AG09309 (cell line): ENCODE results near the gene PDE1C.

ENCODE experiments used
- DNase-seq: peaks from one replicate; pipeline ENCODE4 v3.0.0-alpha.2; 2010; ENCODE audit warnings: low read depth
- H3K4me3 ChIP-seq: 2 replicates; pipeline ENCODE4 v1.5.1; 2011; ENCODE audit warnings: mild to moderate bottlenecking, low read depth, low read length, moderate library complexity; ENCODE audit not compliant: control insufficient read depth
- TF ChIP-seq, protein P1 (sequence below): IDR thresholded peaks from 2 replicates; pipeline ENCODE4 v1.5.1; 2011; ENCODE audit warnings: mild to moderate bottlenecking, low read depth, low read length, inconsistent platforms; ENCODE audit not compliant: insufficient read depth, control insufficient read depth; ENCODE audit errors: missing control alignments

PDE1C gene

DNA sequence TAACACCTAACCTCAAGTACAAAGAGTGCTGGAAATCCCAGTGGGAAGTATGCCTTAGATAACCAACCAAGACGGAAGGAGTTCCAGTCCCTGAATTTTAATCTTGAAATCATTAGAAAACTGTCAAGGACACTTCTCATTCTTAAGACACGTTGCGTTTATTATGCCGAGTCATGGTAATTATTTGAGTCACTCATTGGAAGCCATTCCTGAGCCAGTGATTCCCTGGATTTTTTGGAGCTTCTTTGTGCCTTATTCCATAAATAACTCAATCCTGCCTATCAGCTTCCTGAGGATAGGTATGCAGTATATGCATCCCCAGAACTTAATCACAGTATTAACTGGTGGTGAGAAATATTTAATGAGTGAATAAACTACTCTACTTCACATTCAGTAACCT is 305.7 kb downstream of the PDE1C start:
- TF ChIP-seq, protein P1, sequence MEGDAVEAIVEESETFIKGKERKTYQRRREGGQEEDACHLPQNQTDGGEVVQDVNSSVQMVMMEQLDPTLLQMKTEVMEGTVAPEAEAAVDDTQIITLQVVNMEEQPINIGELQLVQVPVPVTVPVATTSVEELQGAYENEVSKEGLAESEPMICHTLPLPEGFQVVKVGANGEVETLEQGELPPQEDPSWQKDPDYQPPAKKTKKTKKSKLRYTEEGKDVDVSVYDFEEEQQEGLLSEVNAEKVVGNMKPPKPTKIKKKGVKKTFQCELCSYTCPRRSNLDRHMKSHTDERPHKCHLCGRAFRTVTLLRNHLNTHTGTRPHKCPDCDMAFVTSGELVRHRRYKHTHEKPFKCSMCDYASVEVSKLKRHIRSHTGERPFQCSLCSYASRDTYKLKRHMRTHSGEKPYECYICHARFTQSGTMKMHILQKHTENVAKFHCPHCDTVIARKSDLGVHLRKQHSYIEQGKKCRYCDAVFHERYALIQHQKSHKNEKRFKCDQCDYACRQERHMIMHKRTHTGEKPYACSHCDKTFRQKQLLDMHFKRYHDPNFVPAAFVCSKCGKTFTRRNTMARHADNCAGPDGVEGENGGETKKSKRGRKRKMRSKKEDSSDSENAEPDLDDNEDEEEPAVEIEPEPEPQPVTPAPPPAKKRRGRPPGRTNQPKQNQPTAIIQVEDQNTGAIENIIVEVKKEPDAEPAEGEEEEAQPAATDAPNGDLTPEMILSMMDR, result no peak
- no peak overlapping the region for H3K4me3 ChIP-seq
- DNase-seq, result no peak

DNA sequence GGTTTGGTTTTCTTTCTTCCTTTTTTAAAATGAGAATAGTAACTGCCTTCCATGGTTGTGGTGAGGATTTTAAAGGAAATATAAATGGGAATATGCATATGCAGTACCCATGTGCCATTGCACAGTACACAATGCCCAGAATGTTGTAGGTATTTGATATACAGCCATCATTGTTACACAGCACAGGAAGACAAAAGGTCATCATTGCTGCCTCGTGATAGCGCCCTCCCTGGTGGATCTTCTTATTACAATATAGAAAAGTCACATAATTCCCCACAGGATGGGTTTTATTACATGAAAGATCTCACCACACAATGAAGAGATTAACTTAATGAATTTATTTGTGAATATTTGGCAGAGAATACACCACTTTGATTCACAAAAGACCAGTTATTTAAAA is 306.7 kb downstream of the PDE1C start:
- DNase-seq, result no peak
- H3K4me3 ChIP-seq, result no peak overlapping the region
- TF ChIP-seq, protein P1, result no peak

DNA sequence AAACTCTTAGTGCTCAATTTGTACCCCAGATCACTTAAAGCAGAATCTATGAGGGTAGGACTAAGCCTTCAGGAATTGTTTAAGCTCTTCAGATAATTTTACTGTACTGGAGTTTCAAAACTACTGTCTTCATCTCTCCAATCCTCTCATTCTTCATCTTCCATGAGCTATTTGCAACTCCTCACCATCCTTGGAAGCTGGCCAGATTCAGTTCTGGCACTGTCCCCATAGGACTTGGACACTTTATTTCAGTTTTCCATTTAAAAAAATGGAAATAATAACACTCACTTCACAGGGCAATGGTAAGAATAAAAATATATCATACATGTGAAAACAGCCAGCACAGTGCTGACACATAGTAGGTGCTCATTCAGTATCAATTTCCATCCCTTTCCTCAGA is 308.6 kb downstream of the PDE1C start:
- TF ChIP-seq, protein P1, result no peak

DNA sequence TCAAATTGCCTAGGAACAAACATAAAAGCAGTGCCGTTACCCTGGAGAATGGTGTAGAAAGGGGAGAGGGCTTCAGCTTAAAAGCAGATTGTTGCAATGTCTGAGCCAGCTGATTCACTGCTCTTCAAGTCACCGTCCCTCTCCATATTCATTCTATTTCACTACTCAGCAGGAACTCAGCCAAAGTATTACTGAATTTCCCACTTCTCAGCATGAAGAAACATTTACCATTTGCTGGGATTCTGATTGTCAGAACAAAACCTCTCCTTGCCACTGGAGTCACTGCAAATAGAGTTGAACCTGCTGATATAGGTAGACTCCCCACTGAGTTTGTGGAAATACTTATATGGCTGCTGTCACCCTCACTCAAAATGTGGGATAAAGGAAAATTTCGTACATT is 311.5 kb downstream of the PDE1C start:
- TF ChIP-seq, protein P1, result no peak
- no peak for DNase-seq
- H3K4me3 ChIP-seq, result no peak overlapping the region

More for the DNA sequence above, 308.6 kb downstream of the PDE1C start:
- no peak overlapping the region for H3K4me3 ChIP-seq
- no peak for DNase-seq

DNA sequence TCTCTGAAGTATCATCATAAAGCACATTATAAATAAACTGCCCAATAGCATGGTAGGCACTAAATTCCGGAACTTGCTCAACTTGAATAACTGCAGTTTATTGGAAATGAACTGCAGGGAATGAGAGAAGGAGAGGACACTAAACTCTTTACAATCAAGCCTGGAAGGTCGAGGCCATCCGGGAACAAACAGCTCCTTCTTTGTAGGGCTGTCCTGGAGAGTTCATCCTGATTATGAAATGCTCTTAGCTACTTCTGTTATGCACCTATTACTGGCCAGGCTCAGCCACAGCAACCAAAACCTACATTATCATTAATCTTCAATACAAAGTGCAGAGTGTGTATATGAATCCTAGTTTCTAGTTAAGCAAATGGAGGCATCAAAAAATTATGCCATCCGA is 318.5 kb downstream of the PDE1C start:
- TF ChIP-seq, protein P1, result no peak
- no peak overlapping the region for H3K4me3 ChIP-seq
- DNase-seq, result no peak

DNA sequence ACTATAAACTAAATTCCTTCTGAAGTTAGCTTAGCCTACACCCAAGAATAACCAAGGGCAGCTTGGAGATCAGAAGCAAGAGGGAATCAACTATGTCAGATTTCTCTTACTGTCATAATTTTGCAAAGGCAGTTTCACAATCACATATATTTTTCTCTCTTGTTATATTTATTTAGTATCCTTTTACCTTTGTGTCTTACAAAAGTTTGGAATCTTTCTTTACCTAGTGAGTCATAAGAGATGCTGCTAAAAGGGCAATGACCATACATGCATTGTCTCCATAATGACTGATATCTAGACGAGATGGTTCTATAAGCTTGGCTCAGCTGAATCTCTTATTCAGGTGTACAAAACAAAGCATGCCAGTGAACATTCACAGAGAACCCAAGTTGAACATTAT is 322.1 kb downstream of the PDE1C start:
- TF ChIP-seq, protein P1, result no peak
- DNase-seq, result no peak
- no peak overlapping the region for H3K4me3 ChIP-seq

DNA sequence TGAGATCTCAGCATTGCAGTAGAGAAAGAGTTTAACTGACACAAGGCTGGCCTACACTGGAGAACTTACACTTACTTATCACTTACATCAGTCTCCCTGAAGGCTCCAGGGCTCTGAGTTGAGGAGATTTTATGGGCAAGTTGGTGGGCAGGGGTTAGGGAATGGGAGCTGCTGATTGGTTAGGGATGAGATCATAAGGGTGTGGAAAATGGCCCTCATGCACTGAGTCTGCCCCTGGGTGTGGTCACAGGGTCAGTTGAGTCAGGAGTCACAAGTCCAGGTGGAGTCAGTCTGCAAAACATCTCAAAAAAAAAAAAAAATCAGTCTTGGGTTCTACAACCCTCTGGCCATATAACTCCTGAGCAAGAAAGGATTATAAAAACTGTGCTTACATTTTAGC is 322.7 kb downstream of the PDE1C start:
- TF ChIP-seq, protein P1, result no peak
- DNase-seq, result no peak
- H3K4me3 ChIP-seq, result no peak overlapping the region
